ENCODE results near the gene NSUN4. TPM values are rescaled to one million over a fixed set of nuclear protein-coding genes. Genes with fewer than 3 reads are reported as not detected.

NSUN4 gene
- total RNA-seq, 2 experiments from 2014 or later, result 28.5 to 29.3 TPM

DNA sequence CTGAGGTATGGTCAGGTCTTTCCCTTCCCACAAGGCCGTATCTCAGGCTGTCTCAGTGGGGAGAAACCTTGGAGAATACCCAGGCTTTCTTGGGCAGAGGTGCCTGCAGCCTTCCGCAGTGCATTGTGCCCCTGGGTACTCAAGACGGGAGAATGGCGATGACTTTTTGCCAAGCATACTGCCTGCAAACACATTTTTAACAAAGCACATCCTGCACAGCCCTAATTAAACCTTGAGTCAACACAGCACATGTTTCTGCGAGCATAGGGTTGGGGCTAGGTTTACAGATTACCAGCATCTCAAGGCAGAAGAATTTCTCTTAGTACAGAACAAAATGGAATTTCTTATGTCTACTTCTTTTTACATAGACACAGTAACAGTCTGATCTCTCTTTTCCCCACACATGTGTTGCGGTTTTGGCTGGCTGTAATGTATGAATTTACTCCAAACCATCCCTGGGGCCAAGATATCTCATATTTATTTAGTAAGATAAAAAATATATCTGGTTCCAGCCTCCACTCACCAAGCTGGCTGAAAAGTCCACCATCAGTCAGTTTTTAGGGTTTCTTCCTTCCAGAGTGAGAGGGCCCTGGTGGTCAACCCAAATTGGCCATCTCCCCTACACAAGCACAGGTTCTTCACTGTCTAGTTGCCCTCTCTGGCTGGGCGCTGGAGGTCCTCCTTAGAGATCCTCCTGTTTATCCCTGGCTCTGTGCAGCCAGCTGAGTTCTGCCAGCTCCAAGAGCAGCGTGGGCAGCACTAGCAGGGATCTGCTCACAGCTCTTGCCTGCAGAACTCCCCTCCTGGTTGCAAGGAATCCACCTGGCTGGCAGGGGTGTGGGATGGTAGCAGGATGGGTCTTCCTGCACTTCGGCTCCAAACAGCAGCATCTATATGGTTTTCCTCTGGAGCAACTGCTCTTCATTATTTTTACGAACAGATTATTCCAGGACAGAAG is 56.1 kb downstream of the NSUN4 start:
- H3K27me3 Mint-ChIP-seq, result peaks cover 21% of the 10 kb centered on the region
- CTCF ChIA-PET, result no interaction called here

DNA sequence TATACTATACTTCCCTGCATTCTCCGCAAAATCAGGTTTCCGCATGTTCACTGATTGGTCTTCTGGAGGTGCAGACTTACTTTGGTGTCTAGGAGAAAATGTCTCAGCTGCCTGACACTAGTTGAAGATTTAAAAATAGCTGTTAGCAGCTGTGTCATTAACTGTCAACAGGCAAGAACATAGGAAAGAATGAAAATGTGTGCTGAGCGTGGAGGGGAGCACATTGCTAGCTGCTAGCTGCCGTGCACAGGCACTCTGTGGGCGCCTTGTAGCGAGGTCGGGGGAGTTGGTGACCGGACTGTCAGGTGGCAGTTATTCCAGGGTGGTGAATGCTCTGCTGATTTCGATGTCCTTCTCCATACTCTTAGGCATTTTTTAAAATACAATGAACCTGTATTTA is 58.7 kb downstream of the NSUN4 start:
- no peaks in the 10 kb centered on the region for H3K9me3 Mint-ChIP-seq
- H3K27me3 Mint-ChIP-seq, result peaks cover 10% of the 10 kb centered on the region
- no peak overlapping the region for H3K27ac Mint-ChIP-seq
- CTCF ChIA-PET, result no interaction called here
- DNase-seq (no peak), ATAC-seq (no peak)
- no peak for TF ChIP-seq CTCF (IDR thresholded peaks at IDR 0.05)
- POLR2A ChIA-PET, result no interaction called here
- H3K36me3 Mint-ChIP-seq (ENCODE audit: low read depth), result no peaks in the 10 kb centered on the region
- H3K4me3 Mint-ChIP-seq, result no peak overlapping the region
- intact Hi-C loops (cut with micrococcal nuclease), result no loop called here
- H3K4me1 Mint-ChIP-seq (ENCODE audit: low read depth), result peaks cover 4% of the 10 kb centered on the region

More for the DNA sequence above, 56.1 kb downstream of the NSUN4 start:
- H3K36me3 Mint-ChIP-seq (ENCODE audit: low read depth), result peaks cover 20% of the 10 kb centered on the region
- peaks cover 5% of the 10 kb centered on the region for H3K9me3 Mint-ChIP-seq
- no peak for TF ChIP-seq CTCF (IDR thresholded peaks at IDR 0.05)
- ATAC-seq (no peak), DNase-seq (no peak)
- no peak overlapping the region for H3K4me3 Mint-ChIP-seq
- POLR2A ChIA-PET, result interaction anchor here (0.6 kb wide), 1 partner anchor 134 kb away, joined by 3 read pairs; no protein-coding TSS in a partner anchor
- peaks cover 4% of the 10 kb centered on the region for H3K4me1 Mint-ChIP-seq (ENCODE audit: low read depth)
- no peak overlapping the region for H3K27ac Mint-ChIP-seq
- intact Hi-C loops (cut with micrococcal nuclease), result no loop called here

DNA sequence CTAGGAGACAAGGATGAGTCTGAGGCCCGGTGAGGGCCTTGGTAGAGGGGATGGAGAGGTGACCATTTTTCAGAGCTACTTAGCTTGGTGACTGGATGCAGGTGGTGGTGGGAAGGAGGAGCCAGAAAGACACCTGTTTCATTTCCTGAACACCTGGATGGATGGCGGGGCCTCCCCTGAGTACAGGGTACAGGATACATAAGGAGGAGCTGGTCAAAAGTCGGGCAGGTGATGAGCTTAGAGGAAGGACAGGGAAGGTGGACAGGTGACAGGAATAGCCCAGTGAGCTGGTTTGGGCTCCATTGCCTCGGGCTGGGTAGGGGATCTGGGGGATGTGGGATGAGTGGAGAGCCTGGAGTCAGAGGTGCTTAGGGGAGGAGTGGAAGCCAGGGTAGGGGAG is 59.8 kb downstream of the NSUN4 start:
- Mint-ChIP-seq H3K27ac (no peak overlapping the region), H3K4me1 (ENCODE audit: low read depth) (no peaks in the 10 kb centered on the region), H3K36me3 (ENCODE audit: low read depth) (no peaks in the 10 kb centered on the region), H3K9me3 (no peaks in the 10 kb centered on the region), H3K27me3 (peaks cover 2% of the 10 kb centered on the region), H3K4me3 (no peak overlapping the region)
- no peak for ATAC-seq
- no peak for DNase-seq
- no peak for TF ChIP-seq CTCF (IDR thresholded peaks at IDR 0.05)
- POLR2A ChIA-PET, result no interaction called here
- CTCF ChIA-PET, result interaction anchor here (0.7 kb wide), 1 partner anchor 17 kb away, joined by 3 read pairs; no protein-coding TSS in a partner anchor
- intact Hi-C loops (cut with micrococcal nuclease), result no loop called here

- Mint-ChIP-seq H3K27ac (no peak overlapping the region), H3K9me3 (no peaks in the 10 kb centered on the region)
- DNase-seq, result no peak
These were observed 60.7 kb downstream of the NSUN4 start for GRCh38 chr1:46401154-46401913.

More at GRCh38 chr1:46401154-46401913, 60.7 kb downstream of the NSUN4 start:
- no peak for TF ChIP-seq CTCF (IDR thresholded peaks at IDR 0.05)
- Mint-ChIP-seq H3K4me1 (ENCODE audit: low read depth) (no peaks in the 10 kb centered on the region), H3K27me3 (no peaks in the 10 kb centered on the region), H3K4me3 (no peak overlapping the region), H3K36me3 (ENCODE audit: low read depth) (no peaks in the 10 kb centered on the region)
- ChIA-PET POLR2A (interaction anchor here (0.6 kb wide), 1 partner anchor 99 kb away, joined by 3 read pairs; no protein-coding TSS in a partner anchor), CTCF (interaction anchor here (2.1 kb wide), 1 partner anchor 46 kb away, joined by 6 read pairs; no protein-coding TSS in a partner anchor)
- intact Hi-C loops (cut with micrococcal nuclease), result no loop called here
- ATAC-seq, result no peak

Data from activated CD8-positive, alpha-beta T cell treated with anti-CD3 and anti-CD28 coated beads for 36 hours (primary cell).